ENCODE measurements around the gene NOTCH1.

NOTCH1 gene

DNA sequence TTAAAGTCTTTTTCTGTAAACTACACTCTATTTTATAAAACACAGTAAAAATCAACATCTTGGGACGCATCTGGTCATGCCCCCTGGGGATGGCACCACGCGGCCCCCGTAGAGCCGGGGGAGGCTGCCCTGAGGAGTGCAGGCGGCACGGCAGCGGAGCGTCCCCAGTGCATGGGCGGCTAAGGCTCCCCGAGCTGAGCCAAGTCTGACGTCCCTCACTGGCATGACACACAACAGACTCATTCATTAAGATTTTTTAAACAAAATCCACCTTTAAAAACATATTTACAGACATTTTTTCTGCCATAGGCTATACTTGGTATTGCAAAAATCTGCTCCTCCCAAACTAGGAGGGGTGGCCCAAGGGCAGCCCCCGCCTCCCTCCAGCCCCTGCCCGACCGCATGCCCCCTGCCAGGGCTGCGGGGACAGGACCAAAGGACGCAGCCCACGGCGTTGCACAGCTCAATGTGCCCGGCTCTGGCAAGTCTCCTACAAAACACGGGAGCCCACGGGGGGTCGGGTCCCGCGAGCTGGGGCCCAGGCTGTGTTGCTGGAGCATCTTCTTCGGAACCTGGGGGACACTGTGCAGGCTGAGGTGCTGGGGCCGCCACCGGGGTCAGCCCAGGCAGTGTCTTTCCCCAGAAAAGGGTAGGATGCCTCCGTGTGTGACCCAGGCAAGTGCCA, 51.2 kb downstream of the NOTCH1 start (continued):
- TF ChIP-seq, protein P1, sequence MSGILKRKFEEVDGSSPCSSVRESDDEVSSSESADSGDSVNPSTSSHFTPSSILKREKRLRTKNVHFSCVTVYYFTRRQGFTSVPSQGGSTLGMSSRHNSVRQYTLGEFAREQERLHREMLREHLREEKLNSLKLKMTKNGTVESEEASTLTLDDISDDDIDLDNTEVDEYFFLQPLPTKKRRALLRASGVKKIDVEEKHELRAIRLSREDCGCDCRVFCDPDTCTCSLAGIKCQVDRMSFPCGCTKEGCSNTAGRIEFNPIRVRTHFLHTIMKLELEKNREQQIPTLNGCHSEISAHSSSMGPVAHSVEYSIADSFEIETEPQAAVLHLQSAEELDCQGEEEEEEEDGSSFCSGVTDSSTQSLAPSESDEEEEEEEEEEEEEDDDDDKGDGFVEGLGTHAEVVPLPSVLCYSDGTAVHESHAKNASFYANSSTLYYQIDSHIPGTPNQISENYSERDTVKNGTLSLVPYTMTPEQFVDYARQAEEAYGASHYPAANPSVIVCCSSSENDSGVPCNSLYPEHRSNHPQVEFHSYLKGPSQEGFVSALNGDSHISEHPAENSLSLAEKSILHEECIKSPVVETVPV (CRISPR knock-in tag; IDR thresholded peaks at IDR 0.05): no peak
- no peak for TF ChIP-seq OSR1 (CRISPR knock-in tag; IDR thresholded peaks at IDR 0.05)
- no peak for TF ChIP-seq ZFP30 (CRISPR knock-in tag; IDR thresholded peaks at IDR 0.05)
- TF ChIP-seq ZNF70 (CRISPR knock-in tag; IDR thresholded peaks at IDR 0.05): no peak
- no peak for TF ChIP-seq ZFP3 (CRISPR knock-in tag; IDR thresholded peaks at IDR 0.05)
- TF ChIP-seq TCF4 (CRISPR knock-in tag; IDR thresholded peaks at IDR 0.05; ENCODE audit: borderline replicate concordance): no peak
- TF ChIP-seq SNAI2 (CRISPR knock-in tag; IDR thresholded peaks at IDR 0.05): no peak
- TF ChIP-seq ZNF565 (CRISPR knock-in tag; conservative IDR thresholded peaks at IDR 0.05; ENCODE audit: low read depth): no peak

DNA sequence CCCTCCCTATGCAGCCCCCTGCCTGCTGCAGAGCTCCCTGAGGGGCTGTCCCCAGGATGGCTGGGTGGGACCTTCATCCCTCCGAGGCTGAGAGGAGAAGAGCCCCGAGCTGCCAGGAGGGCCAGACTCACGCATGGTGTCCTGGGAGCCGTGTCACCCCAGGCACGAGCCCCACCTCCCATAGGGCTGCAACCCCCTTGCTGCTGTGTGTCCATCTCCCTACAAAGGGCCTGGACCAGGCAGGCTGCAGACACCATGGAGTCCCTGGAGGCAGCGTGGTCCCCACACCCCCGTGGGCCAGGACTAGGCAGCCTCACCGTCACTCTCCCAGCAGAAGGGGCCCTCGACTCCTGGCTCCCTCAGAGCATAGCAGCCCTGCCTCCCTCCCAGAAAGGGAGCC, 51.8 kb downstream of the NOTCH1 start:
- no peak for ATAC-seq
- TF ChIP-seq OSR1 (CRISPR knock-in tag; IDR thresholded peaks at IDR 0.05) (no peak), CSDC2 (CRISPR knock-in tag; IDR thresholded peaks at IDR 0.05) (no peak), ZNF8 (CRISPR knock-in tag; IDR thresholded peaks at IDR 0.05) (no peak), ZNF70 (CRISPR knock-in tag; IDR thresholded peaks at IDR 0.05) (no peak), ARNTL (CRISPR knock-in tag; IDR thresholded peaks at IDR 0.05; ENCODE audit: borderline replicate concordance, low read depth) (no peak), TCF4 (CRISPR knock-in tag; IDR thresholded peaks at IDR 0.05; ENCODE audit: borderline replicate concordance) (no peak), ESRRG (CRISPR knock-in tag; IDR thresholded peaks at IDR 0.05) (no peak), ZNF565 (CRISPR knock-in tag; conservative IDR thresholded peaks at IDR 0.05; ENCODE audit: low read depth) (no peak), ZFP30 (CRISPR knock-in tag; IDR thresholded peaks at IDR 0.05) (no peak), ISL1 (CRISPR knock-in tag; IDR thresholded peaks at IDR 0.05) (no peak), RARB (CRISPR knock-in tag; IDR thresholded peaks at IDR 0.05) (no peak), SNAI2 (CRISPR knock-in tag; IDR thresholded peaks at IDR 0.05) (no peak), TOX (CRISPR knock-in tag; IDR thresholded peaks at IDR 0.05; ENCODE audit: borderline replicate concordance) (no peak), PPARA (CRISPR knock-in tag; IDR thresholded peaks at IDR 0.05; ENCODE audit: borderline replicate concordance) (no peak), ZC3H10 (CRISPR knock-in tag; IDR thresholded peaks at IDR 0.05) (no peak)
- TF ChIP-seq, protein P1 (CRISPR knock-in tag; IDR thresholded peaks at IDR 0.05): no peak
- TF ChIP-seq, protein P2, sequence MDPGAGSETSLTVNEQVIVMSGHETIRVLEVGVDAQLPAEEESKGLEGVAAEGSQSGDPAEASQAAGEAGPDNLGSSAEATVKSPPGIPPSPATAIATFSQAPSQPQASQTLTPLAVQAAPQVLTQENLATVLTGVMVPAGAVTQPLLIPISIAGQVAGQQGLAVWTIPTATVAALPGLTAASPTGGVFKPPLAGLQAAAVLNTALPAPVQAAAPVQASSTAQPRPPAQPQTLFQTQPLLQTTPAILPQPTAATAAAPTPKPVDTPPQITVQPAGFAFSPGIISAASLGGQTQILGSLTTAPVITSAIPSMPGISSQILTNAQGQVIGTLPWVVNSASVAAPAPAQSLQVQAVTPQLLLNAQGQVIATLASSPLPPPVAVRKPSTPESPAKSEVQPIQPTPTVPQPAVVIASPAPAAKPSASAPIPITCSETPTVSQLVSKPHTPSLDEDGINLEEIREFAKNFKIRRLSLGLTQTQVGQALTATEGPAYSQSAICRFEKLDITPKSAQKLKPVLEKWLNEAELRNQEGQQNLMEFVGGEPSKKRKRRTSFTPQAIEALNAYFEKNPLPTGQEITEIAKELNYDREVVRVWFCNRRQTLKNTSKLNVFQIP (CRISPR knock-in tag; IDR thresholded peaks at IDR 0.05; ENCODE audit: borderline replicate concordance, low read depth): no peak
- TF ChIP-seq, protein P3, sequence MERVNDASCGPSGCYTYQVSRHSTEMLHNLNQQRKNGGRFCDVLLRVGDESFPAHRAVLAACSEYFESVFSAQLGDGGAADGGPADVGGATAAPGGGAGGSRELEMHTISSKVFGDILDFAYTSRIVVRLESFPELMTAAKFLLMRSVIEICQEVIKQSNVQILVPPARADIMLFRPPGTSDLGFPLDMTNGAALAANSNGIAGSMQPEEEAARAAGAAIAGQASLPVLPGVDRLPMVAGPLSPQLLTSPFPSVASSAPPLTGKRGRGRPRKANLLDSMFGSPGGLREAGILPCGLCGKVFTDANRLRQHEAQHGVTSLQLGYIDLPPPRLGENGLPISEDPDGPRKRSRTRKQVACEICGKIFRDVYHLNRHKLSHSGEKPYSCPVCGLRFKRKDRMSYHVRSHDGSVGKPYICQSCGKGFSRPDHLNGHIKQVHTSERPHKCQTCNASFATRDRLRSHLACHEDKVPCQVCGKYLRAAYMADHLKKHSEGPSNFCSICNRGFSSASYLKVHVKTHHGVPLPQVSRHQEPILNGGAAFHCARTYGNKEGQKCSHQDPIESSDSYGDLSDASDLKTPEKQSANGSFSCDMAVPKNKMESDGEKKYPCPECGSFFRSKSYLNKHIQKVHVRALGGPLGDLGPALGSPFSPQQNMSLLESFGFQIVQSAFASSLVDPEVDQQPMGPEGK (CRISPR knock-in tag; IDR thresholded peaks at IDR 0.05; ENCODE audit: borderline replicate concordance): no peak
- TF ChIP-seq, protein P4, sequence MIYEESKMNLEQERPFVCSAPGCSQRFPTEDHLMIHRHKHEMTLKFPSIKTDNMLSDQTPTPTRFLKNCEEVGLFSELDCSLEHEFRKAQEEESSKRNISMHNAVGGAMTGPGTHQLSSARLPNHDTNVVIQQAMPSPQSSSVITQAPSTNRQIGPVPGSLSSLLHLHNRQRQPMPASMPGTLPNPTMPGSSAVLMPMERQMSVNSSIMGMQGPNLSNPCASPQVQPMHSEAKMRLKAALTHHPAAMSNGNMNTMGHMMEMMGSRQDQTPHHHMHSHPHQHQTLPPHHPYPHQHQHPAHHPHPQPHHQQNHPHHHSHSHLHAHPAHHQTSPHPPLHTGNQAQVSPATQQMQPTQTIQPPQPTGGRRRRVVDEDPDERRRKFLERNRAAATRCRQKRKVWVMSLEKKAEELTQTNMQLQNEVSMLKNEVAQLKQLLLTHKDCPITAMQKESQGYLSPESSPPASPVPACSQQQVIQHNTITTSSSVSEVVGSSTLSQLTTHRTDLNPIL (CRISPR knock-in tag; IDR thresholded peaks at IDR 0.05; ENCODE audit: low read depth): no peak

DNA sequence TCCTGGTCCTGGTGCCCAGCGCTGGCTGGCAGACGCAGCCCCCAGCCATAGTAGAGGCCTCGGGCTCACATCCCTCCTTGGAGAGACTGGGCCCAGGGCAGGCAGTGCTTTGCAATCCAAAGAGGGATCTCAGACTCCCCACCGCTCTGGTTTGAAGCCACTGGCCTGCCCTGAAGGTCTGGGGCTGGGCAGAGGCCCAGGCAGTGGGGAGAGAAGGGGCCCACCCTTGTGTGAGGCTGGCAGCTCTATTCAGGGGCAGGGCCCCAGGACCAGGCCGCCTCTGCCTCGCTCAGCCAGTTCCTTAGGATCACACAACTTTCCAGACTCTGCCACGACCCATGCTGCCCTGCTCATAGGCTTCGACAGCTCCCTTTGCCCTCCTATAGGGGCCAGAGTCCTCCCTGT, 52.3 kb downstream of the NOTCH1 start:
- no peak for TF ChIP-seq ISL1 (CRISPR knock-in tag; IDR thresholded peaks at IDR 0.05)
- TF ChIP-seq ZC3H10 (CRISPR knock-in tag; IDR thresholded peaks at IDR 0.05): no peak
- ATAC-seq: no peak; the same call in 1 of the 3 replicates

All from SK-N-SH treated with all-trans-retinoic acid at 6 μM for 48 hours (cell line).